Fibroblast of mammary gland (primary cell): ENCODE results near the gene VWA5B1.

Source experiments
- DNase-seq: peaks from one replicate; pipeline ENCODE4 v3.0.0-alpha.2; 2010; ENCODE audit warnings: low read depth
- H3K4me3 ChIP-seq: 2 replicates; pipeline ENCODE4 v1.5.1; 2011; ENCODE audit warnings: low read depth, mild to moderate bottlenecking, low read length, moderate library complexity; ENCODE audit not compliant: control insufficient read depth
- TF ChIP-seq, protein P1 (sequence below): conservative IDR thresholded peaks from 2 replicates; pipeline ENCODE4 v1.5.1; 2011; ENCODE audit warnings: low read depth, low read length, inconsistent platforms; ENCODE audit not compliant: control insufficient read depth, insufficient read depth

Gene VWA5B1

DNA sequence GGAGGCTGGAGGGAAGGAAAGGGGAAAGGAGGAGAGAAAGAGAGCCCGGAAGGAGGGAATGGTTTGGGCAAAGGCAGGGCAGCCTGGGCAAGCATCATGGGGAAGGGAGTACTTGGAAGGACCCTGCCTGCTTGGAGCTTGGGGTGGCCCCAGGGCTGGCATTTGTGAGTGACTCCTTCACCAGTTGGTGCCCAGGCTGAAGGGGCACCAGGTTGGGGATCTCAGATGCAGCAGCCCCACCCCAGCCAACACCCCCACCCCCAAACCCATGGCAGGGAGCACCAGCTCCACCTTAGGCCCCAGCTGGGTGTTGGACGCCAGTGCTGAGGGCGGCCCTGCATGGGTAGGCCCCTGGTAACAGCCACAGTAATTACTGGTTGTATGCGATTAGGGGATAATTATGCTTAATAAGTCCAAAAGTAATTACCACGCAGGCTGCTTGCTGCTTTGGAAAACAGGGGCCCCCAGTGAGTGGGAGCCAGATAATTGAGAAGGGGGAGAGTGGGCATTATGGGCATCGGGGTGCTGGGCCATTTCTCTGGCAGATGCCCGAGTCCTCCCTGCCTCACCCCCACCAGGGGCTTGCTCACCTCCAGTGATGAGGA lies 78.3 kb downstream of the VWA5B1 start:
- H3K4me3 ChIP-seq, result no peak overlapping the region
- no peak for DNase-seq
- TF ChIP-seq, protein P1, sequence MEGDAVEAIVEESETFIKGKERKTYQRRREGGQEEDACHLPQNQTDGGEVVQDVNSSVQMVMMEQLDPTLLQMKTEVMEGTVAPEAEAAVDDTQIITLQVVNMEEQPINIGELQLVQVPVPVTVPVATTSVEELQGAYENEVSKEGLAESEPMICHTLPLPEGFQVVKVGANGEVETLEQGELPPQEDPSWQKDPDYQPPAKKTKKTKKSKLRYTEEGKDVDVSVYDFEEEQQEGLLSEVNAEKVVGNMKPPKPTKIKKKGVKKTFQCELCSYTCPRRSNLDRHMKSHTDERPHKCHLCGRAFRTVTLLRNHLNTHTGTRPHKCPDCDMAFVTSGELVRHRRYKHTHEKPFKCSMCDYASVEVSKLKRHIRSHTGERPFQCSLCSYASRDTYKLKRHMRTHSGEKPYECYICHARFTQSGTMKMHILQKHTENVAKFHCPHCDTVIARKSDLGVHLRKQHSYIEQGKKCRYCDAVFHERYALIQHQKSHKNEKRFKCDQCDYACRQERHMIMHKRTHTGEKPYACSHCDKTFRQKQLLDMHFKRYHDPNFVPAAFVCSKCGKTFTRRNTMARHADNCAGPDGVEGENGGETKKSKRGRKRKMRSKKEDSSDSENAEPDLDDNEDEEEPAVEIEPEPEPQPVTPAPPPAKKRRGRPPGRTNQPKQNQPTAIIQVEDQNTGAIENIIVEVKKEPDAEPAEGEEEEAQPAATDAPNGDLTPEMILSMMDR, result no peak

DNA sequence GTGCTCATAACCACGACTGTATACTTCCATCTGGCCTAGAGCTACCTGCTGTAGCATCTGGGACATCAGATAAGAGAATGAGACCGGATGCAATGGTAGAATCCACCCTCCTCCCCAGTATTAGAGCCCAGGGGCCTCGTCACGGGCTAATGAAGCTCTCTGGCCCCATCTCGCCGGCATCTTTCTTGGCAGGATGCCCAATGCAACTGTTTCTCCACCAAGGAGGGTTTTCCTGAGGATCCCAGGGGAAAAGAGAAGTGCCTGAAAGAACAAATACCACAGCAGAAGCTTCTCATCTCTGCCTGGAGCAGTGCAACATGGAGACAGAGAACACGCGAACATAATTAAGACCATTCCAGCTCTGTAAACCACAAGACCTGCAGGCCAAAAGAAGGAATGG lies 80.0 kb downstream of the VWA5B1 start:
- H3K4me3 ChIP-seq, result no peak overlapping the region
- DNase-seq, result peak; percentile 52
- TF ChIP-seq, protein P1, result no peak

DNA sequence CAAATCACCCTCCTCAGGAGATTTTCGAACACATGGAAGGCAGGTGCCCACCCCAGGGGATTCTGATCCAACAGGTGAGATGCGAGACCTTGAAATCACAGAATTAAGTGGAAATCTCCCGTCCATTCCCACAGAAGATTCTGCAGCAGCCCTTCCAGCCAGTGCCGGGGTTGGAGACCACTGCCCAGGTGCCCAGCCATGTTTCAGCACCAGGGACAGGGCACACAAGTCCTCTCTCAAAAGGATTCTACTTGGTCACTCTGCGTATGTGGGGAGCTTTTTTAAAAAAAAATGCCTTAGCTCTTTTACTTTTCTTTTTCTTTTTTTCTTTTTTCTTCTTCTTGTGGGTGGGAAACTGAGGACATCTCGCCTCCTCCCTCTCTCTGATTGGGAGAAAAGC lies 80.7 kb downstream of the VWA5B1 start:
- no peak for DNase-seq
- TF ChIP-seq, protein P1, result no peak
- no peak overlapping the region for H3K4me3 ChIP-seq

DNA sequence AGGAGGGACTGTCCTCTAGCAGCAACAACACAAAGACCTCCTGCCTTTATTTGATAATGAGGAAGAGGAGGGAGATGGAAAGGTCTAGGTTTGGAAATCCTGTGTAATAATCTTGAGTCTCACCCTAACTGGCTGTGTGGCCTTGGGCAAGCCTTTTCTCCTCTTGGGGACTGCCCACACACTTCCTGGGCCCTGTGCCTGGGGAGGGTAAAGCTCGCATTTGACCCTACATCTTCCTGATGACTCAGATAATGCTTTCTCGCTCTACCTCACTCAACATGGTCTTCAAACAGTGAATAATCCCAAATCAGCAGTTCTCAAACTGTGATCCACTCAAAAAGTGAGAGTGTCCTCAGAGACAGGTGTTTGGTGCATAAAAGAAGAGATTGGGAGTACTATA lies 81.2 kb downstream of the VWA5B1 start:
- TF ChIP-seq, protein P1, result no peak
- no peak for DNase-seq
- no peak overlapping the region for H3K4me3 ChIP-seq

DNA sequence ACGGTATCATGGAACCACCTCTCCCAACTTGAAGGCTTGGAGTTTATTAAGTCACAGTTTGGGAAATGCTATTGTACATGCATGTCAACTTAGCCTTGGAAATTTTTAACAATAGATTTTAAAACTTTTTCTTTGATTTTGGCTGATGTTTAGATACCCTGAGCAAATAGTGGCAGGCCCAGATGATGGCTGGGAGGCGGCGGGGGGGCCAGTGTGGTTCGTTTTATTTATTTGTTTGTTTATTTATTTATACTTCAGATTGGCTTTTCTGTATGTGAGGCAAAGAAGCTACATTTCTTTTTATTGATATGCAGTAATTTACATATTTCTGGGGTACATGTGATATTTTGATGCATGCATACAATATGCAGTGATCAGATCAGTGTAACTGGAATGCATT lies 82.0 kb downstream of the VWA5B1 start:
- DNase-seq, result no peak
- TF ChIP-seq, protein P1, result no peak
- no peak overlapping the region for H3K4me3 ChIP-seq

DNA sequence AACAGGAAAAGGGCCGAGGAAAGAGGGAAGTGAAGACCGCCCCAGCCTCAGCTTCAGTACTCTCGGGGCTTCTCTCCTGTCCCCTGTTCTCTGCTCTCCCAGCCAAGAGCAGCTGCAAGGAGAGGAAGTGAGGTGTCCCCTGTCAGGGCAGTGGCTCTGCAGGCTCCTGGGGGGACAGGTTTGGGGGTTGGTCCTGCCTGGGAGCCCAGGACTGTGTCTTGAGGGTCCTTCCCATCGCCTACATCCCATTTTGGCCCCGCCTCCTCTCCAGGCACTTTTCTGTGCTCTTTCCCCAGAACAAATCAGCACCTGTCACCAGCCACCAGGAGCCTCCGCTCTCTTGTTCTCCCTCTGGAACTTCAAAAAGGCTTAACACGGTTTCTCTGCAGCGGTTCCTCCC lies 82.6 kb downstream of the VWA5B1 start:
- H3K4me3 ChIP-seq, result no peak overlapping the region
- TF ChIP-seq, protein P1, result no peak
- no peak for DNase-seq

DNA sequence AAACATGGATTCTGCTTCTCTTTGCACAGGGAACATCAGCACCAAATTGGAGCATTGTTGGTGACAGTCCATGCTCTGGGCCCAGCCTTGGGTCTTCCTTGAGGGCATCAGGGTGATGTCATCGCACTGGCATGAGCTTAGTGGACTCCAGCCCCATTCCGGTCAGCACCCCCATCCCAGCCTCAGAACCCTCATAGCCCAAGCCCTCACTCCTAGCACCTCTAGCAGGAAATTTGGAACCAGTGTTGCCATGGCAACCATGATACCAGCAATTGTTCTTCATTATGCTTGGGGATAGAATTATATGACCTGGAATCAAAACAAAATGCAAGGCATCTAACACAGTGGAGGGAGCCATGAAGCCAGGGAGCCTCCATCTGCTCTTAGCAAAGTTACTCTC lies 83.1 kb downstream of the VWA5B1 start:
- H3K4me3 ChIP-seq, result no peak overlapping the region
- TF ChIP-seq, protein P1, result no peak
- DNase-seq, result no peak
